H9 (cell line): ENCODE data around the gene COPS6. TPM values are rescaled to one million over a fixed set of nuclear protein-coding genes. Genes with fewer than 3 reads are reported as not detected.

Experiments used
- DNase-seq: peaks from one replicate; pipeline ENCODE4 v3.0.0-alpha.2; 2017
- H2AFZ ChIP-seq: one replicate; pipeline ENCODE4 v1.6.1; 2013; ENCODE audit warnings: mild to moderate bottlenecking, low read length, control low read depth, moderate library complexity
- H2AK5ac ChIP-seq: 2 replicates; pipeline ENCODE4 v1.6.1; 2013; ENCODE audit warnings: low read length, control low read depth, mixed read lengths; ENCODE audit not compliant: insufficient read length
- H2BK120ac ChIP-seq: one replicate; pipeline ENCODE4 v1.6.1; 2013; ENCODE audit warnings: low read depth, mild to moderate bottlenecking, low read length, control low read depth, inconsistent platforms; ENCODE audit not compliant: poor library complexity, severe bottlenecking
- H2BK12ac ChIP-seq: 2 replicates; pipeline ENCODE4 v1.6.1; 2013; ENCODE audit warnings: low read length, control low read depth, mixed read lengths, low read depth; ENCODE audit not compliant: insufficient read length
- H2BK15ac ChIP-seq: 2 replicates; pipeline ENCODE4 v1.6.1; 2013; ENCODE audit warnings: low read depth, low read length, control low read depth
- H2BK20ac ChIP-seq: one replicate; pipeline ENCODE4 v1.6.1; 2013; ENCODE audit warnings: low read depth, mild to moderate bottlenecking, low read length, control low read depth, inconsistent platforms; ENCODE audit not compliant: poor library complexity, severe bottlenecking
- H2BK5ac ChIP-seq: 2 replicates; pipeline ENCODE4 v1.6.1; 2013; ENCODE audit warnings: low read length, control low read depth, mixed read lengths; ENCODE audit not compliant: insufficient read length
- H3K14ac ChIP-seq: 2 replicates; pipeline ENCODE4 v1.6.1; 2013; ENCODE audit warnings: low read length, control low read depth; ENCODE audit not compliant: insufficient read depth
- H3K18ac ChIP-seq: 2 replicates; pipeline ENCODE4 v1.6.1; 2013; ENCODE audit warnings: low read depth, mild to moderate bottlenecking, mixed read lengths, low read length, control low read depth; ENCODE audit not compliant: insufficient read length
- H3K23ac ChIP-seq: 2 replicates; pipeline ENCODE4 v1.6.1; 2013; ENCODE audit warnings: low read length, control low read depth, mixed read lengths, low read depth; ENCODE audit not compliant: insufficient read length
- H3K23me2 ChIP-seq: 2 replicates; pipeline ENCODE4 v1.6.1; 2013; ENCODE audit warnings: low read depth, mild to moderate bottlenecking, mixed read lengths, low read length, control low read depth; ENCODE audit not compliant: insufficient read length, poor library complexity, severe bottlenecking
- H3K27ac ChIP-seq: 2 replicates; pipeline ENCODE4 v1.5.1; 2013; ENCODE audit warnings: low read length, control low read depth, mixed read lengths, low read depth; ENCODE audit not compliant: insufficient read length
- H3K27me3 ChIP-seq: 2 replicates; pipeline ENCODE4 v1.6.1; 2013; ENCODE audit warnings: low read length, control low read depth, inconsistent platforms; ENCODE audit not compliant: insufficient read depth
- H3K4ac ChIP-seq: 2 replicates; pipeline ENCODE4 v1.6.1; 2013; ENCODE audit warnings: low read depth, mild to moderate bottlenecking, control low read depth, inconsistent platforms, low read length, moderate library complexity
- H3K4me1 ChIP-seq: 2 replicates; pipeline ENCODE4 v1.6.1; 2013; ENCODE audit warnings: low read length, control low read depth, inconsistent platforms; ENCODE audit not compliant: insufficient read depth
- H3K4me2 ChIP-seq: 2 replicates; pipeline ENCODE4 v1.6.1; 2013; ENCODE audit warnings: low read length, control low read depth, mixed read lengths; ENCODE audit not compliant: insufficient read length, insufficient read depth
- H3K56ac ChIP-seq: 2 replicates; pipeline ENCODE4 v1.6.1; 2013; ENCODE audit warnings: low read depth, mild to moderate bottlenecking, mixed read lengths, low read length, control low read depth; ENCODE audit not compliant: insufficient read length
- H3K79me1 ChIP-seq: 2 replicates; pipeline ENCODE4 v1.6.1; 2013; ENCODE audit warnings: low read depth, mild to moderate bottlenecking, moderate library complexity, low read length, control low read depth, inconsistent platforms; ENCODE audit not compliant: insufficient read depth, poor library complexity, severe bottlenecking
- H3K79me2 ChIP-seq: 2 replicates; pipeline ENCODE4 v1.6.1; 2013; ENCODE audit warnings: low read length, control low read depth, inconsistent platforms; ENCODE audit not compliant: insufficient read depth
- H3K9ac ChIP-seq: 2 replicates; pipeline ENCODE4 v1.6.1; 2013; ENCODE audit warnings: low read length, control low read depth, mixed read lengths; ENCODE audit not compliant: insufficient read length; ENCODE audit errors: extremely low read depth
- H3K9me3 ChIP-seq: one replicate; pipeline ENCODE4 v1.6.1; 2013; ENCODE audit warnings: low read depth, low read length, inconsistent platforms; ENCODE audit not compliant: control insufficient read depth
- H3T11ph ChIP-seq: one replicate; pipeline ENCODE4 v1.6.1; 2013; ENCODE audit warnings: mild to moderate bottlenecking, low read length, control low read depth, inconsistent platforms
- H4K20me1 ChIP-seq: one replicate; pipeline ENCODE4 v1.6.1; 2013; ENCODE audit not compliant: control insufficient read depth, insufficient read length, insufficient read depth
- H4K5ac ChIP-seq: 2 replicates; pipeline ENCODE4 v1.6.1; 2013; ENCODE audit warnings: low read depth, mild to moderate bottlenecking, mixed read lengths, low read length, control low read depth; ENCODE audit not compliant: insufficient read length
- H4K8ac ChIP-seq: replicated peaks from 2 replicates; pipeline ENCODE4 v1.6.1; 2013; ENCODE audit warnings: low read length, control low read depth, mixed read lengths, low read depth; ENCODE audit not compliant: insufficient read length
- H4K91ac ChIP-seq: 2 replicates; pipeline ENCODE4 v1.6.1; 2013; ENCODE audit warnings: low read depth, mild to moderate bottlenecking, moderate library complexity, mixed read lengths, low read length, control low read depth; ENCODE audit not compliant: insufficient read length
- H3K27ac Mint-ChIP-seq, 3 experiments: 2 replicates in 2 of 3; 3 replicates in 1 of 3; pipeline ENCODE4 v1.8.0; 2020 to 2021; ENCODE audit warnings: mixed read lengths in 3 of 3, mild to moderate bottlenecking in 1 of 3, moderate library complexity in 1 of 3
- H3K27me3 Mint-ChIP-seq: 2 replicates; pipeline ENCODE4 v1.8.0; 2021; ENCODE audit warnings: low read depth, mild to moderate bottlenecking, moderate library complexity, mixed read lengths
- H3K36me3 Mint-ChIP-seq, 3 experiments: 2 replicates in 2 of 3; 3 replicates in 1 of 3; pipeline ENCODE4 v1.8.0; 2020 to 2021; ENCODE audit warnings: low read depth in 3 of 3, mixed read lengths in 3 of 3; ENCODE audit not compliant: insufficient read depth in 1 of 3
- H3K4me1 Mint-ChIP-seq, 2 experiments: 2 replicates each; pipeline ENCODE4 v1.8.0; 2020; ENCODE audit warnings: mixed read lengths in 2 of 2
- H3K4me3 Mint-ChIP-seq, 2 experiments: 2 replicates in 1 of 2; 3 replicates in 1 of 2; pipeline ENCODE4 v1.8.0; 2020 to 2021; ENCODE audit warnings: mild to moderate bottlenecking in 2 of 2, mixed read lengths in 2 of 2, moderate library complexity in 1 of 2
- H3K9me3 Mint-ChIP-seq, 2 experiments: 2 replicates in 1 of 2; 3 replicates in 1 of 2; pipeline ENCODE4 v1.8.0; 2020; ENCODE audit warnings: mild to moderate bottlenecking in 2 of 2, mixed read lengths in 2 of 2, moderate library complexity in 1 of 2
- WGBS: extraction: QIAGEN DNeasy Blood & Tissue Kit; methylation state at CpG from one replicate; pipeline ENCODE4 v1.1.7; 2013; ENCODE audit warnings: missing lambda C conversion rate, low lambda C conversion rate, mixed read lengths; ENCODE audit not compliant: insufficient read length; ENCODE audit errors: extremely low coverage; 5-methylcytosine and 5-hydroxymethylcytosine counted together
- total RNA-seq: library from RNA; stranded (reverse); gene quantifications from 2 replicates; pipeline ENCODE4 v1.2.1, GENCODE V29; 2021
- TF ChIP-seq, protein P1 (sequence below): fragments of 200-600 bp; sonication (generic); conservative IDR thresholded peaks from 3 replicates; pipeline ENCODE4 v1.8.0; 2021; ENCODE audit warnings: antibody characterized with exemption, mild to moderate bottlenecking

Gene COPS6
- total RNA-seq, 1 experiment from 2014 or later, result 140 TPM

DNA sequence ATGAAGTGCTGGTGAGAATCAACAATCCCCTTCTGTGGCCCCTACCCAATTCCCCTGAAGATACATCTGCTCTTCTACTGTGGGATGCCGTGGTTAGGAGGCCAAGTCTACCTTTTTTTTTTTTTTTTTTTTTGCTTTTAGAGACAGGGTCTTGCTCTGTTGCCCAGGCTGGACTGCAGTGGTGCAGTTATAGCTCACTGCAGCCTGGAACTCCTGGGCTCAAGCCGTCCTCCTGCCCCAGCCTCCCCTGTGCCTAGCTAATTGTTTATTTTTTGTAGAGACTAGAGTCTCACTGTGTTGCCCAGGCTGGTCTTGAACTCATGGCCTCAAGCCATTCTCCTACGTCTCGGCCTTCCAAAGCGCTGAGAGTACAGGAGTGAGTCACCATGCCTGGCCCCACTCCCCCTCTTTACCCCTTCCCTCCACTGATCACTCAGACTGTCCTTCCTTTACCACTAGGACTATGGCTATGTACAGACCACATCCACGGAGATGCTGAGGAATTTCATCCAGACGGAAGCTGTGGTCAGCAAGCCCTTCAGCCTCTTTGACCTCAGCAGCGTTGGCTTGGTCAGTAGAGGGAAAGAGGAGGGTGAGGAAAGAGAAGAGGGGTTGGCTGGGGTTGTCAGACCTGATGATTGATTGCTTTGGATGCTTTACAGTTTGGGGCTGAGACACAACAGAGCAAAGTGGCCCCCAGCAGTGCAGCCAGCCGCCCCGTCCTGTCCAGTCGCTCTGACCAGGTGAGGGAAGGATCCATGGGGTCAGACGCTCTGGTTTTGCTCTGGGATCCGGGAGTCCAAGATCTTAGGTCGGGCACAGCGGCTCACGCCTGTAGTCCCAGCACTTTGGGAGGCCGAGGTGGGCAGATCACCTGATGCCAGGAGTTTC is 14.4 kb downstream of the COPS6 start:
- no peak overlapping the region for H3K18ac ChIP-seq
- no peak overlapping the region for H3K9ac ChIP-seq
- H3K4me1 ChIP-seq, result no peaks in the 10 kb centered on the region
- H3K9me3 ChIP-seq, result no peaks in the 10 kb centered on the region
- no peak overlapping the region for H2BK20ac ChIP-seq
- H2BK15ac ChIP-seq, result no peak overlapping the region
- no CpG with 5 or more reads among the region's 17 CpGs for WGBS
- H2AFZ ChIP-seq, result no peak overlapping the region
- peaks cover 5% of the 10 kb centered on the region; the same call in 1 of the 2 replicates for H3K79me2 ChIP-seq
- no peak overlapping the region for H2BK5ac ChIP-seq
- H3T11ph ChIP-seq, result no peak overlapping the region
- no peak overlapping the region for H2AK5ac ChIP-seq
- H3K9me3 Mint-ChIP-seq, result peaks cover 0 to 3% of the 10 kb centered on the region in 2 experiments; a peak in 1 of 5 replicates
- peaks cover 3% of the 10 kb centered on the region for H3K79me1 ChIP-seq
- H3K56ac ChIP-seq, result no peak overlapping the region
- H2BK120ac ChIP-seq, result no peak overlapping the region
- no peak overlapping the region for H3K27ac ChIP-seq
- H3K27ac Mint-ChIP-seq, result peak overlapping the region in 2 of 3 experiments; percentile 37 to 93; a peak in 2 of 7 replicates
- H3K36me3 Mint-ChIP-seq, result peaks cover 48 to 72% (median 64%) of the 10 kb centered on the region in 3 experiments
- peak overlapping the region; percentile 93 to 95 for H3K4me3 Mint-ChIP-seq
- H3K4me2 ChIP-seq, result peak overlapping the region; percentile 52
- H4K91ac ChIP-seq, result no peak overlapping the region
- H3K23ac ChIP-seq, result no peak overlapping the region
- TF ChIP-seq, protein P1, sequence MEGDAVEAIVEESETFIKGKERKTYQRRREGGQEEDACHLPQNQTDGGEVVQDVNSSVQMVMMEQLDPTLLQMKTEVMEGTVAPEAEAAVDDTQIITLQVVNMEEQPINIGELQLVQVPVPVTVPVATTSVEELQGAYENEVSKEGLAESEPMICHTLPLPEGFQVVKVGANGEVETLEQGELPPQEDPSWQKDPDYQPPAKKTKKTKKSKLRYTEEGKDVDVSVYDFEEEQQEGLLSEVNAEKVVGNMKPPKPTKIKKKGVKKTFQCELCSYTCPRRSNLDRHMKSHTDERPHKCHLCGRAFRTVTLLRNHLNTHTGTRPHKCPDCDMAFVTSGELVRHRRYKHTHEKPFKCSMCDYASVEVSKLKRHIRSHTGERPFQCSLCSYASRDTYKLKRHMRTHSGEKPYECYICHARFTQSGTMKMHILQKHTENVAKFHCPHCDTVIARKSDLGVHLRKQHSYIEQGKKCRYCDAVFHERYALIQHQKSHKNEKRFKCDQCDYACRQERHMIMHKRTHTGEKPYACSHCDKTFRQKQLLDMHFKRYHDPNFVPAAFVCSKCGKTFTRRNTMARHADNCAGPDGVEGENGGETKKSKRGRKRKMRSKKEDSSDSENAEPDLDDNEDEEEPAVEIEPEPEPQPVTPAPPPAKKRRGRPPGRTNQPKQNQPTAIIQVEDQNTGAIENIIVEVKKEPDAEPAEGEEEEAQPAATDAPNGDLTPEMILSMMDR, result no peak
- H4K5ac ChIP-seq, result no peak overlapping the region
- no peak overlapping the region for H4K8ac ChIP-seq
- H3K4me1 Mint-ChIP-seq, result peaks cover 20 to 26% of the 10 kb centered on the region in 2 experiments
- no peaks in the 10 kb centered on the region for H4K20me1 ChIP-seq
- no peak overlapping the region for H3K14ac ChIP-seq
- H3K23me2 ChIP-seq, result no peaks in the 10 kb centered on the region
- no peaks in the 10 kb centered on the region for H3K27me3 ChIP-seq
- H3K27me3 Mint-ChIP-seq, result no peaks in the 10 kb centered on the region; the same call in 1 of the 2 replicates
- H2BK12ac ChIP-seq, result no peak overlapping the region
- no peak for DNase-seq
- no peak overlapping the region for H3K4ac ChIP-seq
